Posterior vena cava (tissue), 2 donors: ENCODE measurements around the gene UNC13A. TPM values are rescaled to one million over a fixed set of nuclear protein-coding genes. Genes with fewer than 3 reads are reported as not detected.
"Not testable (repeated sequence)": the region's sequence is repeated elsewhere in the genome, so short reads cannot be mapped to it uniquely, and the experiment has no call there.

Source experiments
- DNase-seq: peaks from one replicate; pipeline ENCODE4 v3.0.0-alpha.2; 2020; ENCODE audit warnings: low spot score
- intact Hi-C, 2 donors: fragments of 100-400 bp; cut with DNase I; formaldehyde crosslinking; loops; one replicate each; pipeline versions ENCODE4 v1.14.1 to v1.14.2; 2022 to 2023
- total RNA-seq, 2 donors: library from RNA; stranded (reverse); fragmentation: NEBNext Ultra II Directional; extraction: Animal tissue kit (Norgen Biotek cat#: 25700); gene quantifications; one replicate each; pipeline ENCODE4 v1.2.1, GENCODE V29; 2021
- donor health status: DM: yes; HTN: yes; CAD: no.
- donor health status: DM: yes; HTN: yes; CAD: no.

UNC13A gene
- total RNA-seq, 2 donors from 2014 or later: 0.14 to 0.60 TPM

GRCh38 chr19:17555929-17556813 is 132.0 kb downstream of the UNC13A start:
- intact Hi-C loops: no loop called here
- peak; percentile 91 for DNase-seq

- intact Hi-C loops: no loop called here
- peak; percentile 100 for DNase-seq
These were observed 132.7 kb downstream of the UNC13A start, which contains the start of gene COLGALT1 for GRCh38 chr19:17555480-17555928. Gene COLGALT1, plus strand, starts transcription at chr19:17555649. Its CDS starts 65 bp downstream, at chr19:17555714.

GRCh38 chr19:17554968-17555479 is 133.1 kb downstream of the UNC13A start:
- intact Hi-C loops: no loop called here
- DNase-seq: no peak

GRCh38 chr19:17553256-17553655 is 134.9 kb downstream of the UNC13A start:
- DNase-seq: peak; percentile 87
- intact Hi-C loops: no loop called here

GRCh38 chr19:17552735-17553134 is 135.4 kb downstream of the UNC13A start:
- intact Hi-C loops, DNase-seq: not testable (repeated sequence)

Other genes with a start within 250 kb of the UNC13A start
- under 1 TPM; 0.14 to 0.46 TPM for gene TMEM221, start 239.7 kb downstream of the UNC13A start, total RNA-seq
- not detected for gene NXNL1, start 227.4 kb downstream of the UNC13A start, total RNA-seq
- gene SLC27A1, start 217.8 kb downstream of the UNC13A start, total RNA-seq: 10 to 100 TPM; 11.1 to 14.4 TPM
- 10 to 100 TPM; 39.8 to 48.7 TPM for gene PGLS, start 176.7 kb downstream of the UNC13A start, total RNA-seq
- gene COLGALT1, start 132.7 kb downstream of the UNC13A start, total RNA-seq: 10 to 100 TPM; 69.1 to 86.7 TPM
- gene MAP1S, start 31.1 kb upstream of the UNC13A start, total RNA-seq: 10 to 100 TPM; 50.8 to 57.0 TPM
- gene FCHO1, start 63.1 kb upstream of the UNC13A start, total RNA-seq: 1 to 10 TPM; 2.0 to 2.1 TPM
- gene B3GNT3, start 106.8 kb upstream of the UNC13A start, total RNA-seq: under 1 TPM in 1 of 2 donors, not detected in 1; 0.28 TPM
- not detected for gene INSL3, start 133.2 kb upstream of the UNC13A start, total RNA-seq
- 1 to 10 TPM; 6.6 to 8.8 TPM for gene JAK3, start 159.6 kb upstream of the UNC13A start, total RNA-seq
- 1,000 to 10,000 TPM; 1,284 to 1,308 TPM for gene RPL18A, start 171.6 kb upstream of the UNC13A start, total RNA-seq
- gene SLC5A5, start 183.6 kb upstream of the UNC13A start, total RNA-seq: not detected
- gene CCDC124, start 244.7 kb upstream of the UNC13A start, total RNA-seq: 10 to 100 TPM; 48.5 to 73.0 TPM